ENCODE results near the gene DCAF17. TPM values are rescaled to one million over a fixed set of nuclear protein-coding genes. Genes with fewer than 3 reads are reported as not detected.

Gene DCAF17
- total RNA-seq, 2 experiments from 2014 or later, result 13.0 to 14.3 TPM

GRCh38 chr2:171469176-171469575, 35.1 kb downstream of the DCAF17 start:
- ChIA-PET CTCF (no interaction called here), POLR2A (no interaction called here)
- peaks cover 52% of the 10 kb centered on the region for H3K36me3 ChIP-seq (ENCODE audit: insufficient read depth, low read length)
- no peaks in the 10 kb centered on the region for H3K27me3 ChIP-seq (ENCODE audit: control insufficient read depth in 1 of 2, insufficient read depth in 2 of 2, low read length in 2 of 2)
- TF ChIP-seq CTCF (IDR thresholded peaks at IDR 0.05), result no peak
- Mint-ChIP-seq H3K27me3 (no peaks in the 10 kb centered on the region), H3K27ac (no peak overlapping the region), H3K4me3 (no peak overlapping the region), H3K36me3 (ENCODE audit: low read depth) (peaks cover 73% of the 10 kb centered on the region), H3K9me3 (no peaks in the 10 kb centered on the region), H3K4me1 (ENCODE audit: low read depth) (no peaks in the 10 kb centered on the region)
- no peak overlapping the region for H3K27ac ChIP-seq (ENCODE audit: low read depth in 1 of 2, low read length in 2 of 2)
- no peaks in the 10 kb centered on the region for H3K9me3 ChIP-seq (ENCODE audit: control insufficient read depth in 1 of 2, insufficient read depth in 1 of 2, low read length in 2 of 2)
- DNase-seq (no peak), ATAC-seq (ENCODE audit: poor library complexity) (no peak)
- no peaks in the 10 kb centered on the region for H3K4me1 ChIP-seq (ENCODE audit: insufficient read depth, low read length)
- intact Hi-C loops (cut with DNase I, micrococcal nuclease), result no loop called here
- H3K4me3 ChIP-seq (ENCODE audit: low read length), result no peak overlapping the region

- intact Hi-C loops (cut with DNase I, micrococcal nuclease), result loop anchor here in 1 of 2 experiments (10.0 kb wide), 1 partner anchor 255 kb away; no protein-coding TSS in a partner anchor
- no peaks in the 10 kb centered on the region for H3K4me1 ChIP-seq (ENCODE audit: insufficient read depth, low read length)
- no peak for DNase-seq
- H3K27ac ChIP-seq (ENCODE audit: low read depth in 1 of 2, low read length in 2 of 2), result no peak overlapping the region
- Mint-ChIP-seq H3K27me3 (no peaks in the 10 kb centered on the region), H3K4me1 (ENCODE audit: low read depth) (no peaks in the 10 kb centered on the region), H3K9me3 (no peaks in the 10 kb centered on the region), H3K36me3 (ENCODE audit: low read depth) (peaks cover 78% of the 10 kb centered on the region), H3K27ac (no peak overlapping the region), H3K4me3 (no peak overlapping the region)
- H3K9me3 ChIP-seq (ENCODE audit: control insufficient read depth in 1 of 2, insufficient read depth in 1 of 2, low read length in 2 of 2), result no peaks in the 10 kb centered on the region
- H3K36me3 ChIP-seq (ENCODE audit: insufficient read depth, low read length), result peaks cover 61% of the 10 kb centered on the region
- no peak overlapping the region for H3K4me3 ChIP-seq (ENCODE audit: low read length)
- no peak for ATAC-seq (ENCODE audit: poor library complexity)
- H3K27me3 ChIP-seq (ENCODE audit: control insufficient read depth in 1 of 2, insufficient read depth in 2 of 2, low read length in 2 of 2), result no peaks in the 10 kb centered on the region
- ChIA-PET CTCF (no interaction called here), POLR2A (no interaction called here)
- no peak for TF ChIP-seq CTCF (IDR thresholded peaks at IDR 0.05)
Observed at GRCh38 chr2:171470129-171470528, 36.1 kb downstream of the DCAF17 start.

DNA sequence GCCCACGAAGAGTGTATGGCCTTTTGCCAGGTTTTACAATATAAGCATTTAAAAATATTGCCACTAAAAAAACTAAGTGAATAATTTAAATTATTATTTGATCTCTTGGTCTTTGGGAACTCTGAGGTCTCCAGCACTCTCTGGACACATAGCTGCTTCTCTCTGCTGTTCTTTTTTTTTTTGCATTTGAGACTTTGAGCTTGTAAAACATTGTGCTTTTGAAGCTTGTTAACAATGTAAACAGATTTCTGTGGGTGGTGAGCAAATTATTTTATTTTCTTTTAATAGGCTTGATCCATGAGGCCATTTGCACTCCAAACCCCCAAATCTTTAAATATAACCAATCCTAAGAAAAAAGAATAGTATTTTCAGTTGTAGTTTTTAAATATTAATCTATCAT, 42.0 kb downstream of the DCAF17 start:
- H3K27me3 Mint-ChIP-seq, result no peaks in the 10 kb centered on the region
- ChIA-PET CTCF (no interaction called here), POLR2A (no interaction called here)
- no peak overlapping the region for H3K27ac Mint-ChIP-seq
- no peaks in the 10 kb centered on the region for H3K9me3 Mint-ChIP-seq
- Histone ChIP-seq H3K4me3 (ENCODE audit: low read length) (no peak overlapping the region), H3K27ac (ENCODE audit: low read depth in 1 of 2, low read length in 2 of 2) (no peak overlapping the region), H3K36me3 (ENCODE audit: insufficient read depth, low read length) (peaks cover 54% of the 10 kb centered on the region), H3K27me3 (ENCODE audit: control insufficient read depth in 1 of 2, insufficient read depth in 2 of 2, low read length in 2 of 2) (no peaks in the 10 kb centered on the region), H3K9me3 (ENCODE audit: control insufficient read depth in 1 of 2, insufficient read depth in 1 of 2, low read length in 2 of 2) (no peaks in the 10 kb centered on the region), H3K4me1 (ENCODE audit: insufficient read depth, low read length) (no peaks in the 10 kb centered on the region)
- H3K4me3 Mint-ChIP-seq, result no peak overlapping the region
- no peak for ATAC-seq (ENCODE audit: poor library complexity)
- DNase-seq, result no peak
- no peak for TF ChIP-seq CTCF (IDR thresholded peaks at IDR 0.05)
- peaks cover 89% of the 10 kb centered on the region for H3K36me3 Mint-ChIP-seq (ENCODE audit: low read depth)
- intact Hi-C loops (cut with DNase I, micrococcal nuclease), result loop anchor here in 1 of 2 experiments (10.0 kb wide), 1 partner anchor 249 kb away; no protein-coding TSS in a partner anchor
- no peaks in the 10 kb centered on the region for H3K4me1 Mint-ChIP-seq (ENCODE audit: low read depth)

Data from CD4-positive, alpha-beta T cell (primary cell).